K562 (cell line): Measurements from ENCODE around the gene NUP62CL. TPM values are rescaled to one million over a fixed set of nuclear protein-coding genes. Genes with fewer than 3 reads are reported as not detected.
A peak's percentile ranks its signal among the peaks of the same experiment; 100 is the strongest.

Experiments used
- AFF1 ChIP-seq, 2 experiments: fragments of 450-650 bp; IDR thresholded peaks; 2 replicates each; pipeline ENCODE4 v1.6.1; 2018; ENCODE audit warnings: mild to moderate bottlenecking in 2 of 2, low read depth in 1 of 2; ENCODE audit not compliant: partially characterized antibody in 2 of 2
- FIP1L1 ChIP-seq: fragments of 200-400 bp; formaldehyde crosslinking; IDR thresholded peaks from 2 replicates; pipeline ENCODE4 v1.6.1; 2018; ENCODE audit warnings: mild to moderate bottlenecking, low read depth, low read length; ENCODE audit not compliant: poor library complexity, severe bottlenecking
- KLF13 ChIP-seq: fragments of 450-650 bp; IDR thresholded peaks from 2 replicates; pipeline ENCODE4 v1.6.1; 2016; ENCODE audit warnings: missing genetic modification characterization, low read depth, mild to moderate bottlenecking, missing compliant biosample characterization, moderate library complexity, borderline replicate concordance
- MITF ChIP-seq: IDR thresholded peaks from 2 replicates; pipeline ENCODE4 v1.6.1; 2014; ENCODE audit warnings: antibody characterized with exemption
- NBN ChIP-seq: fragments of 450-650 bp; IDR thresholded peaks from 2 replicates; pipeline ENCODE4 v1.6.1; 2016; ENCODE audit warnings: low read depth, mild to moderate bottlenecking
- NELFE ChIP-seq: IDR thresholded peaks from 2 replicates; pipeline ENCODE4 v1.6.1; 2011; ENCODE audit warnings: mild to moderate bottlenecking; ENCODE audit not compliant: insufficient read depth, insufficient read length
- NR2C1 ChIP-seq, 2 experiments: fragments of 450-650 bp; IDR thresholded peaks; 2 replicates each; pipeline ENCODE4 v1.6.1; 2017; ENCODE audit warnings: mild to moderate bottlenecking in 2 of 2, antibody characterized with exemption in 1 of 2, inconsistent platforms in 1 of 2, missing compliant biosample characterization in 1 of 2, missing genetic modification characterization in 1 of 2
- NR2C2 ChIP-seq, 2 experiments: fragments of 200-800 bp in 1 of 2; sonication (Bioruptor generic) in 1 of 2; sonication (generic) in 1 of 2; formaldehyde crosslinking in 1 of 2; IDR thresholded peaks; 2 replicates each; pipeline versions ENCODE4 v1.6.1 to v1.8.0; 2016 to 2022; ENCODE audit warnings: mild to moderate bottlenecking in 1 of 2, missing compliant biosample characterization in 1 of 2, missing genetic modification characterization in 1 of 2, missing genetic modification reagents in 1 of 2
- RBM25 ChIP-seq: fragments of 200-400 bp; formaldehyde crosslinking; IDR thresholded peaks from 2 replicates; pipeline ENCODE4 v1.6.1; 2018; ENCODE audit warnings: low read length, low read depth, moderate library complexity; ENCODE audit not compliant: severe bottlenecking
- RFX1 ChIP-seq: fragments of 450-650 bp; IDR thresholded peaks from 2 replicates; pipeline ENCODE4 v1.6.1; 2016; ENCODE audit warnings: mild to moderate bottlenecking, moderate library complexity
- SRF ChIP-seq, 2 experiments: fragments of 250-450, 450-650 bp in 1 of 2; sonication (Bioruptor Pico) in 1 of 2; sonication (generic) in 1 of 2; formaldehyde crosslinking; IDR thresholded peaks; 2 replicates each; pipeline versions ENCODE4 v1.5.0 to v1.5.1; 2020 to 2022; ENCODE audit warnings: mild to moderate bottlenecking in 1 of 2, missing genetic modification reagents in 1 of 2
- TAF9B ChIP-seq: fragments of 450-650 bp; IDR thresholded peaks from 2 replicates; pipeline ENCODE4 v1.6.1; 2018; ENCODE audit warnings: mild to moderate bottlenecking; ENCODE audit not compliant: partially characterized antibody
- TRIM25 ChIP-seq: fragments of 450-650 bp; IDR thresholded peaks from 2 replicates; pipeline ENCODE4 v1.7.0; 2016; ENCODE audit warnings: borderline replicate concordance
- ZBTB17 ChIP-seq: fragments of 450-650 bp; formaldehyde crosslinking; IDR thresholded peaks from 2 replicates; pipeline ENCODE4 v1.4.0; 2020; ENCODE audit warnings: mild to moderate bottlenecking
- ZNF445 ChIP-seq: fragments of 250-450 bp; sonication (Bioruptor Pico); IDR thresholded peaks from 2 replicates; pipeline ENCODE4 v1.4.0; 2020; ENCODE audit warnings: low read depth, mild to moderate bottlenecking, moderate library complexity
- ZNF507 ChIP-seq: conservative IDR thresholded peaks from 2 replicates; pipeline ENCODE4 v1.6.1; 2017; ENCODE audit warnings: missing genetic modification characterization, missing compliant biosample characterization
- ZNF76 ChIP-seq: fragments of 250-450 bp; sonication (Bioruptor Pico); IDR thresholded peaks from 2 replicates; pipeline ENCODE4 v1.4.0; 2020; ENCODE audit warnings: mild to moderate bottlenecking, moderate library complexity, borderline replicate concordance
- polyA plus RNA-seq, 8 experiments: library from polyadenylated mRNA; depleted of rRNA in 4 of 8; stranded (reverse) in 5 of 8; unstranded in 3 of 8; fragments of >200 nt; fragmentation: Nextera tagmentation in 2 of 8; fragmentation: Illumina TruSeq in 1 of 8; extraction: Ambion mirVana in 2 of 8; extraction: Trizol in 1 of 8; gene quantifications; 2 replicates each; pipeline versions ENCODE4 v1.2.1 to v1.2.3, GENCODE V29; 2011 to 2014; ENCODE audit warnings: inconsistent platforms in 1 of 8, missing spikeins in 1 of 8
- total RNA-seq, 7 experiments: library from RNA; depleted of rRNA in 6 of 7; stranded (reverse); fragments of >200 nt in 6 of 7; fragmentation: Illumina TruSeq in 2 of 7; extraction: Trizol in 2 of 7; gene quantifications; 2 replicates each; pipeline versions ENCODE4 v1.2.1 to v1.2.3, GENCODE V29; 2011 to 2021; ENCODE audit warnings: low replicate concordance in 1 of 7
- TF ChIP-seq, protein P1 (sequence below): fragments of 450-650 bp; conservative IDR thresholded peaks from 2 replicates; pipeline ENCODE4 v1.6.1; 2016; ENCODE audit warnings: missing genetic modification characterization, low read depth, mild to moderate bottlenecking, missing compliant biosample characterization, moderate library complexity

NUP62CL gene
- total and polyA plus RNA-seq, 9 of the 15 experiments (the other 6 are each of a cell fraction or from before 2014, with no cell fraction given), result 29.7 to 101 (median 42.7) TPM

- TF ChIP-seq NELFE, result no peak
- no peak for TF ChIP-seq KLF13 (tag)
- TF ChIP-seq NR2C1 (IDR thresholded peaks at IDR 0.05), result no peak
- peak; percentile 68 for TF ChIP-seq NR2C1 (tag; IDR thresholded peaks at IDR 0.05)
- no peak for TF ChIP-seq TAF9B
- TF ChIP-seq, protein P1, sequence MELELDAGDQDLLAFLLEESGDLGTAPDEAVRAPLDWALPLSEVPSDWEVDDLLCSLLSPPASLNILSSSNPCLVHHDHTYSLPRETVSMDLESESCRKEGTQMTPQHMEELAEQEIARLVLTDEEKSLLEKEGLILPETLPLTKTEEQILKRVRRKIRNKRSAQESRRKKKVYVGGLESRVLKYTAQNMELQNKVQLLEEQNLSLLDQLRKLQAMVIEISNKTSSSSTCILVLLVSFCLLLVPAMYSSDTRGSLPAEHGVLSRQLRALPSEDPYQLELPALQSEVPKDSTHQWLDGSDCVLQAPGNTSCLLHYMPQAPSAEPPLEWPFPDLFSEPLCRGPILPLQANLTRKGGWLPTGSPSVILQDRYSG, result no peak
- TF ChIP-seq MITF, result no peak
- TF ChIP-seq RBM25, result no peak
- TF ChIP-seq ZNF76, result no peak
- TF ChIP-seq NBN, result no peak
- TF ChIP-seq ZNF445 (CRISPR knock-in tag), result no peak
- TF ChIP-seq TRIM25, result no peak
- TF ChIP-seq FIP1L1, result no peak
- TF ChIP-seq ZBTB17 (CRISPR knock-in tag), result no peak
- no peak for TF ChIP-seq ZNF507 (tag)
- TF ChIP-seq NR2C2 (CRISPR knock-in tag; IDR thresholded peaks at IDR 0.05), result no peak
- TF ChIP-seq NR2C2 (tag; IDR thresholded peaks at IDR 0.05), result peak; percentile 78
- peak in 1 of 2 experiments; percentile 93 for TF ChIP-seq AFF1 (IDR thresholded peaks at IDR 0.05; ENCODE audit: low read depth in 1 of 2, partially characterized antibody in 2 of 2)
- TF ChIP-seq RFX1, result peak; percentile 43; the same call in 1 of the 2 replicates
- no peak for TF ChIP-seq SRF (CRISPR knock-in tag; IDR thresholded peaks at IDR 0.05)
These were observed 87.7 kb downstream of the NUP62CL start, which contains the start of gene RBM41 (continued) for GRCh38 chrX:107118322-107119147.
